RWPE1 (cell line): ENCODE results near the gene HOOK1.

Source experiments
- CTCF ChIA-PET: fragments of 350-600 bp; sonication (Branson Sonifier 250); formaldehyde crosslinking; extraction: SDS; loops from one replicate; lab custom pipeline; 2021; lab: Yijun Ruan, JAX
- POLR2A ChIA-PET: fragments of 400-600 bp; formaldehyde crosslinking; extraction: SDS; loops from one replicate; lab custom pipeline; 2020; ENCODE audit warnings: antibody characterized with exemption; ENCODE audit not compliant: low non-redundant PET; lab: Yijun Ruan, JAX
- DNase-seq: peaks from one replicate; pipeline ENCODE4 v3.0.0; 2012; ENCODE audit warnings: low spot score
- H3K27ac ChIP-seq: fragments of 450-650 bp; 2 replicates; pipeline ENCODE4 v1.5.1; 2017
- CTCF ChIP-seq: fragments of 450-650 bp; conservative IDR thresholded peaks from 2 replicates; pipeline ENCODE4 v1.5.1; 2017; ENCODE audit warnings: low read depth, mild to moderate bottlenecking

HOOK1 gene

GRCh38 chr1:59856725-59857338 is 42.1 kb downstream of the HOOK1 start:
- ChIA-PET POLR2A (no interaction called here), CTCF (no interaction called here)

GRCh38 chr1:59857679-59858354 is 43.1 kb downstream of the HOOK1 start:
- TF ChIP-seq CTCF, result no peak
- no peak for DNase-seq
- ChIA-PET POLR2A (no interaction called here), CTCF (interaction anchor here (0.8 kb wide), 1 partner anchor 89 kb away, joined by 3 read pairs; no protein-coding TSS in a partner anchor)
- no peak overlapping the region for H3K27ac ChIP-seq

More at GRCh38 chr1:59856725-59857338, 42.1 kb downstream of the HOOK1 start:
- TF ChIP-seq CTCF, result no peak
- DNase-seq, result no peak
- H3K27ac ChIP-seq, result no peak overlapping the region

- TF ChIP-seq CTCF, result no peak
- DNase-seq, result no peak
- CTCF ChIA-PET, result no interaction called here
- POLR2A ChIA-PET, result no interaction called here
- H3K27ac ChIP-seq, result no peak overlapping the region
Observed at GRCh38 chr1:59866462-59866861, 51.7 kb downstream of the HOOK1 start.

- POLR2A ChIA-PET, result no interaction called here
Observed at GRCh38 chr1:59871746-59872145, 57.0 kb downstream of the HOOK1 start.

GRCh38 chr1:59877108-59877682 is 62.4 kb downstream of the HOOK1 start:
- no peak for TF ChIP-seq CTCF
- H3K27ac ChIP-seq, result no peak overlapping the region
- POLR2A ChIA-PET, result no interaction called here
- no peak for DNase-seq
- CTCF ChIA-PET, result interaction anchor here (6.4 kb wide), 1 partner anchor 69 kb away, joined by 64 read pairs; no protein-coding TSS in a partner anchor

More at GRCh38 chr1:59871746-59872145, 57.0 kb downstream of the HOOK1 start:
- no peak overlapping the region for H3K27ac ChIP-seq
- no peak for DNase-seq
- CTCF ChIA-PET, result no interaction called here
- no peak for TF ChIP-seq CTCF

- no peak for TF ChIP-seq CTCF
- DNase-seq, result no peak
- ChIA-PET POLR2A (no interaction called here), CTCF (interaction anchor here (1.2 to 6.4 kb wide), 3 partner anchors 20 to 93 kb away, joined by 4 to 64 read pairs (median 5); no protein-coding TSS in a partner anchor)
- H3K27ac ChIP-seq, result no peak overlapping the region
Observed at GRCh38 chr1:59878370-59878769, 63.6 kb downstream of the HOOK1 start.
